G401.6 (cell line): ENCODE data around the gene G3BP1.
"Not testable (repeated sequence)": the region's sequence is repeated elsewhere in the genome, so short reads cannot be mapped to it uniquely, and the experiment has no call there.

Experiments
- FAIRE-seq: peaks from 2 replicates; lab custom pipeline; 2012; peaks lifted over from hg19 to GRCh38; lab: Jason Lieb, UNC

Gene G3BP1

DNA sequence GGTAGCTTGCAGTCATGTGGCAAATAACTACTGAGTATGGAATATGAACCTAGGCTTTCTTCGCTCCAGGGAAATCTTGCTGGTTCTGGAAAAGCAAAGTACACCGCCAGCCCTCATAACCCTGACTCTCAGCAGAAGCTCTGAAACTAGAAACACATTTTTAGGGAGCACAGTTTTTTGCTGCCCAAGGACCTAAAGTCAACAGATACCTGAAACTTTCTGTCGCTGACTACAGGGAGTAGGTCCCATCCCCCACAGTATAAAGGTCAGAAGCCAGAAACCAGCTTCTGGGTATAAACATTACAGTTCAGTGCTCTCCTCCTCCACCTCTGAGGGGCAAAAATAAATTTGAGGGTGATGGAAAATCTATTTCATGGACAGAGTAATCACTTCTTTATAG lies 16.4 kb upstream of the G3BP1 start:
- no peak for FAIRE-seq

DNA sequence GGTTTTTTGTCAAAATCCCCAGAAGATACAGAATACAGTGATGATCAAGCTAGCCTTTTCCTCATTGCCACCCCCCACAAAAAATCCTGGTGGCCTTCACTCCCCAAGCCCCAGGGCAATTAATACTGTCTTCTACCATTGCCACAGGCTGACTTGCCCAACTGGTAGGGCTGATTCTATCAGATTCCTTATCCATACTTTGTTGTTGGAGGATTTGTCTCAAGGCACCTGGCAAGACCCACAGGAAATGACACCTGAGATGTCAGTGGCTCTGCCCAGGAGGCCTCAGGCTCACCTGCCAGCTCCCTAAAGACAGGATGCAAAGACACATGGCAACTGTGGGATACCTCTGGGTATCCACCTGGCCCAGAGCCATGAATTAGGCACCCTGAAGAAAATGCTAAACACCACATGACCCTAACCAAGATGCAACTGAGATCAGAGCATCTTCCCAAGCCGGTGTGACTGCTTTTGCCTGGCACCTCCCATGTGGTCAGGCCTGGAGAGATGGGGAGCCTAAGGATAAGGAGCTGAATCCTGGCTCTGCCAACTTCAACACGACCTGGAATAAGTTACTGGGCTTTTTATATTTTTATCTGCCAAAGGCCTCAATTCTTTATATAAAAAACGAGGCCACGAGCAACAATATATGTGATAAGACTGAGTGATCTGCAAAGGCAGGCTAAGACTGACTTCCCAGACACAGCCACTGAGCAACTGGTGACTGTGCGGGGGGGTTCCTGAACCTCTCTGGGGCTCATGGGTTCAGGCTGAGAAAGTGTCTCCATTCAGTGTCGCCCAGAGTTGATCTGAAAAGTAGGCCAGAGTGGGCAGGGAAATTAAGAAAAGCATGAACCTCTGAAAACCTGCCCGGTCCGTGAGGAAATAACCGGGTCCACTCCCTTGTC lies 14.3 kb upstream of the G3BP1 start:
- no peak for FAIRE-seq

DNA sequence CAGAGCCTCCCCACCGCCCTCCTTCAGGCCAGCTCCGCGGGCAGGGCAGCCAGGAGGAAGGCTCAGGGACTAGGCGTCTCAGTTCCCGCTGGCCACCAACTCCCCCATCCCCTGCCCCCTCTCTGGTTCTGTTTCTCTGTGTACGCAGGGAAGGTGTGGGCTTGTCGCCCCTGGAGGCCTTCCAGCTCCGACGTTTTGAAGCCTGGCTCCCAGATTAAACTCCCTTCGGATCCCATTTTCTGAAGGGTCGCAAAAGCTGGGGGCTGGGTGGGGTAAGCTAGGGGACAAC lies 13.7 kb upstream of the G3BP1 start:
- no peak for FAIRE-seq

DNA sequence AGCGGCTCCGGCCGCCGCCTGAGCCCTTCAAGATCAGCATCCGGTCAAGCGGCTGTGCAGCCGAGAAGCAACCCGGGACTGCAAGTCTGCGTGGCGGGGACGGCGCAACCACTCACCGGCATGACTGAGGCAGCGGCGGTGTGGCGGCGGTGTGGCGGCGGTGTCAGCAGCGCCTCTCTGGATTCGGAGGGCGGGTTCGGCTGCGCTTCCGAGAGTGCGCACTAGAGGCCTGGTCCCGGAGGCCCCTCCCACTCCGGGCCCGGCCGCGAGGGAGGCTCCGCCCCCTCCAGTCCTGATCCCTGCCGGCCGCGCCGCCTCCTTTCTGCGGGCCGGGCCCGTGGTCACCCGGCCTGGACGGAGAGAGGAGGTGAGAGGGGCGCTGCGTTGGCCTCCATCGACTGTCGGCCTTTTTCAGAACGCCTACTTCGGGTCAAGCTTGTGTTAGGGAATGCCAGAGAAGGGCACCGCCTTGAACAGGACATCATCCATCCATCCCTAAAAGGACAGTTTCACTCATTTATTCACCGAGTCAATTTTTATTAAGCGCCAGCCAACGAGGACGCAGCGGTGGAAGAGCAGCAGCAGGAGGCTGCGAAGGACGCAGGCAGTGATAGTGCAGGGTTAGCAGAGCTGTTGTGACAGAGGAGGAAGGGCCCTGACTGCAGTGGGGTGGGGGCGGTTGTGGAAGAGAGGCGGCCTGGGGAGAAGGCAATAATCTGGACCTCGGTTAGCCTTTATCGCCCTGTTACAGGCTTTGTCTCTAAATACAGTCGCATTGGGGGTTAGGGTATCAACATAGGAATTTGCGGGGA lies 13.1 kb upstream of the G3BP1 start, which contains the start of gene ATOX1:
ATOX1 (minus strand) TSS at position 202 of the 812 bp plus-strand sequence; CDS start at position 122, 80 bp downstream.
- FAIRE-seq, result peak; percentile 80

DNA sequence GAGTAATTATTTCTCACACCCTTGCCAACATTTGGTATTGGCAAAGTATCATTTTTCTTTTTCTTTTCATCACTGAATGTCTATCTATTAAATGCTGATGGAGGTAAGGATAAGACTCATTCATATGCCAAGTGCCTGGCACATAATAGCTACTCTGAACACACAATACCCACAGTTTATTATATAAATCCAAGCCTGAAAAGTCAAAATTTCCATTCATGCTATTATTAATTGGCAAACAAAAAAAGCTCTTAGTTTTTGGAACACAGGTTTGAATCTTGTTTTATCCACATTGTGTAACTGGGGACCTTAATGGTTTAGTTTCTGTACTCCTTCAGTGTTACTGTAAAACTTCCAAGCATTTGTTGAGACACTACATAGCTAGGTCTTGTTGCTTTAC lies 7.0 kb upstream of the G3BP1 start:
- FAIRE-seq, result peak; percentile 53

DNA sequence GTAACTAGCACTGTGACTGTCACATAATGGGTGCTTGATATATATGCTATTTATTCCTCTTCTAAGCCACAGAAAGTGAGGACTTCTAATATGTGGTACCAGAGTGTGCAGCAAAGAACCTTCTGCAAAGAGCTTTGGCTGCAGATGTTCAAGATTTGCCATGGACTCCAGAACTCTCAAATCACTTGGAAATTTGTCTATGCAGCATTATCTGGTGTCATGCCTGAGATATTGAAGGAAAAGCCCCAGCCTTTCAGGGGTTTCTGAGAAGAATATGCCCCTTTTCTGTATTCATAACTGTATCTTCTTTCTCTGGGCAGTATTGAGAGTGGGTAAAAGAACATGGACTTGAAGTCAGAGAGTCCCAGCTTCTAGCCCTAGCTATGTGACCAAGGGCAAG lies 4.8 kb upstream of the G3BP1 start:
- no peak for FAIRE-seq

DNA sequence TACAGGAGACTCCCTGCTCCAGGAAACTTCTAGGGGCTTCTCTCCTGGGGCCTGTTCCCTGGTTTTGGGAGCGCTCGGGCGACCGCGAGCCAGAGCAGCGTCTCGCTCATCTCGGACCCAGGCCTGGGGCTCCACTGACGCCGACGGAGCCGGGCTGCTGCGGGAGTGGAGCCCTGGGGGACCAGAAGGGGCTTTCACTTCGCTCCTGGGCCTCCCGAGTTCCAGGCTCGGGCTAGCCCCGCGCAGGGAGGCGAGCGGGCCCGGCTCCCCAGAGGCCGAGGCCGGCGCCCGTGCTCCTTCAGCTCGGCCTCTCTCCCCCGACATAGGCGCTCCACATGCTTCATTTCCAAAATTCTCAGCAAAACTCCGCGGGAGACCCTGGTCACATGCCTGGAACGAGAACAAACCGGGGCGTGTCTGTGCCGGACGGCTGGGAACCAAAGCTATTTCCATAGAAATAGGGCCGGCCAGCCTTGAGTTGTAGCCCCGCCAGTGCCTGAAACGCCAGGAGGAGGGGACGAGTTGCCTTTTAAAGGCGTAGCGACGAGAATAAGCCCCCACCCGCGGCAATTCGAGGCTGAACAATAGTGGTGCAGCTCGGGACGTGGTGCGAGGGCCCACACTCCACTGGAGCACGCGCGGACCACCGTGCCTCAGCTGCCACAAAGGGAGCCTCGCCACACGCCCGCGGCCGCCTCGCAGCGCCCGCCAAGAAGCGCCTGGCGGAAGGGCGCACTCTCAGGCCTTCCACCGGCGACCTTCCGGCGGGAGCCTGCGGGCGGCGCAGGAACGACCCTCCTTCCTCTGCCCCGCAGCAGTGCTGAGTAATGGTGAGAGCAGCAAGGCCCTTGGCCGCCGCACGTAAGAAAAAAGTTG lies 1.1 kb upstream of the G3BP1 start:
- FAIRE-seq, result peak; percentile 13

DNA sequence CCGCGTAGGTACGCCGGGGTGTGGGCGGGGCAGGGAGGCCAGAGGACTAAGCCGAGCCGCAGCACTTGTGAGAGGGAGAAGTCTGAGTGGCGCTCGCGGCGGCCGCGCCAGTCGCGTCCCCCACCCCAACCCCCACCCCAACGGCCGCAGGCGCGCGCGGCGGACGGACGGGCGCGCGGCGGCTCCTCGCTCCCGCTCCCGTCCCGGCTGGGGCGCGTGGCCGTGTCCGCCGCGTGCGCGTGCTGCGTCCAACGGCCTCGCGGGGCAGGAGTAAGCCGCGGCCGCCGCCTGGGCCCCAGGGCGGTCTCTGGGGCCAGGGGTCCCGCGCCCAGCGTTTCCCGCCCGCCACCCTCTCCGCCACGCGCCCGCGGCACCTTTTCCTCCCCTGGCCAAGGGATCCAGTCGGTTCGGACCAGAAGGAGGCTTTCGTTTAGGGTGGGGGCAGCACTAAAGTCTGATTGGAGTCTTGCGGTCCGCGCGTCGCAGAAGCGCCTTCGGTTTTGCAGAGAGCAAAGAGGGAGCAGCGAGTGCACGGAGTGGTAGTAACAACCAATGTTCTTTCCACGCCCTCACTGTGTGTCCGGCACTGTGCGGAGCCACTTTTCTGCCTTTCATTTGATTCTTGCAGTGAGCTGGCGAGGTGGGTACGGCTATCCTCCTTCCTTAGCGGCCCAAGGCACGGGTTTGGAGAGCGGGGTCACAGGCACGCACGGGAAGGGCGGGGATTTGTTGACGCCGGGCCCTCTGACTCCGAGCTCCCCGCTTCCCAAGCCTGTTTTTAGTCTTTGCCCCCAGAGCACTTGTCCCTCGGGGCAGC lies 483 bp downstream of the G3BP1 start:
- FAIRE-seq, result no peak

DNA sequence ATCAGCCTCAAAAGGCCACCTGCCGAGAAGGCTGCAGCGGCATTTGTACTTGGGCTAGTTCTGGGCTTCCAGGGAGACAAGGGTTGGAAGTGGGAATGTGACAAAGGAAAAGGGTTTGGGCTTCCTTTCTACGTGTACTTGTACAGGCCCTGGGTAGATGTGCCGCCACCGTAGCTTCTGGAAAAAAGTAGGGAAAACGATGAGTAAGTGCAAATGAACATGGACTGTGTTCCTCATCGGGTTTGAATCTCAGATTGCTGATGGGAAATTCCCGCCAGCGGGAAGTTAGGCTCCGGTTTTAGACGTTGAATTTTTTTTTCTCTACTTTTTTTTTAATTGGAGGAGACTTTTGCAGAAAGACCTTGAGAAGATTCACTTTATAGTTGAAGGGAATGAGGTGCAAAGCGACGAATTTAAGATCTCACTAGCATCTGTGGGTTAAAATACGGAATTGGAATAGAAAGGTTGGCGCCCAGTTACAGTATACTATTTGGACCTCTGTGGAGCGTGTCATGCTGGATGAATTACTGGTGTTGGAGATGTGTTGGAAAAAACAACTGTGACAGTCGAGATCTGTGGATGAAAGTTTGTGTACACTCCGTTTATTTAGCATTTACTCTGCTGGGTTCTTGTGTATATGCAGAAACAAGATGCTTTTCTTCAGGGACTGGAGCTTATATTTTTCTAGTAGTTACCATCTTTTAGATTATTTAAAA lies 1.2 kb downstream of the G3BP1 start:
- FAIRE-seq, result no peak

DNA sequence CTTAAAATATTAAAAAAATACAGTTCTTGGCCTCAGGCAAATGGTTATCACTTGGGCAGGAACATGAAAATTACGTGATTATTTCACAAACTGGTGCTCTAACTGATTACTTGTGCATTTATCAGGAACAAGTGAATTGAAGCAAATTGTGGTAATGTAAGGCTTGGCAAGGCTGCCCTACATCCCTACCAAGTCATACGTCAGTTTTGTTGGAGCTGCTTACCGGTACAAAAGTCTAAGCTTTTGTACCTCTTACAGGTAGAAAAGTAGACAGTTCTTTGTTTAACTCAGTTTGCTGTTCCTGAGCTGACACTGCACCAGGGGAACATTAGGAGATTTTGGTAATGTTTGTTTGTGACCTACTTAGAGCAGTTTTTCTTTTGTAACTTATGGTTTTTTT lies 2.2 kb downstream of the G3BP1 start:
- FAIRE-seq, result no peak

DNA sequence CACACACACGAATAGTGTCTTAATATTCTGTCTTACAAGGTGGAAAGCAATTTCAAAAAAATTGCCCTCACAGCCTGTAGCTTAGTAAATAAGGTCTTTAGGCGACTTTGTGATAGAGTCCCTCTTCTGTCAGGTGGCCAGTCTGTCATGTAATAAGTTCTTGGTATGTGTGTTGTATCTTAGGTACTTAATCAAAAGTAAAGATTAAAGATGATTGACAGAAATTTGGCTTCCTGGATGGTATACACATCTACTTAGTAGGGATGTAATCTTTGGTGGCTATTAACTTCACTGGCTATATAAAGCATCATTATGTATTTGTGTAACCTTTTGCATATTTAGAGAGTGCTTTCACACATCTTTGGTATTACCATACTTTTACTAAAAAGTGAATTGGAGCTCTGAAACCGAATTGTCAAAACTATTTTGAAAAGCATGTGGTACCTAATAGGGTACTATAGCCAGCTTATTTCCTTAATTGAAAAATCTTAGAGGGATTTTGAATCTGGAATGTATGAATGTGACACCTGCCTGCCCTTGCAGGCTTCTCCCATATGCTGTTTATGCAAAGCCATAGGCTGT lies 3.4 kb downstream of the G3BP1 start:
- FAIRE-seq, result no peak

DNA sequence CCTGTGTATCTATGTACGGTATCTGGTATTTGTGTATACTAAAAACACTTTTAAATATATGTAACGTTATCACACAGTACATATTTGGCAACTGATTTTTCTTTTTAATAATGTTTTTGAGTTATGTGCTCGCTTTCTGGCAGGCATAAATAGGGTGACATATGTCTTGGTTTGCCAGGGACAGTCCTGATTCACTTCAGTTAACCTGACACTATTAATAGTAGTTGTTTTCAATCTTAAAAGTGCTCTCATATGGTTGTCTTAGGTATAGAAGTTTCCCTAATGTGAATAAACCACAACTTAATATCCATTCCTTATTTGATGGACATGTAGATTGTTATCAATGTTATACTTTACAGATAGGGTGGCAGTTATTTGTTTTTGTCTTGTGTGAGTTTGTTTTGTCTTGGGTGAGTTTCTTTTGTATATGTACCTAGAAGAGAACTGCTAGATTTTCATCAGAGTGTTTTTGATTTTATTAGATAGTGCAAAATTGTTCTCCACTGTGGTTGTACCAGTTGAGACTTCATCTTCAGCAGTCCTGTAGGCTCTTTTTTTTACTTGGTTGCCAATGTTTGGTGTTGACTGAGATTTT lies 7.9 kb downstream of the G3BP1 start:
- peak; percentile 11 for FAIRE-seq

DNA sequence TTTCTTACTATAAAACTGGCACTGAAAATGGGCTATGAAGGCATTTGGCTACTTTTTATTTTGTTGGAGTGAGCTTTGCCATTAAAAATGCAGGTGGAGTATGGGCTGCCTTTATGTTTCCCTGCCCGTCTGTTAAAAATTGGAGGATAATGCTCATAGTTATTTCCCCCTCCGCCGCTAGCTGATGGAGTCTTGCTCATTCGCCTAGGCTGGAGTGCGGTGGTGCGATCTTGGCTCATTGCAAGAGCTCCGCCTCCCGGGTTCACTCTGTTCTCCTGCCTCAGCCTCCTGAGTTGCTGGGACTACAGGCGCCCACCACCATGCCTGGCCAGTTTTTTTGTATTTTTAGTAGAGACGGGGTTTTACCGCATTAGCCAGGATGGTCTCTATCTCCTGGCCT lies 8.6 kb downstream of the G3BP1 start:
- FAIRE-seq, result no peak

DNA sequence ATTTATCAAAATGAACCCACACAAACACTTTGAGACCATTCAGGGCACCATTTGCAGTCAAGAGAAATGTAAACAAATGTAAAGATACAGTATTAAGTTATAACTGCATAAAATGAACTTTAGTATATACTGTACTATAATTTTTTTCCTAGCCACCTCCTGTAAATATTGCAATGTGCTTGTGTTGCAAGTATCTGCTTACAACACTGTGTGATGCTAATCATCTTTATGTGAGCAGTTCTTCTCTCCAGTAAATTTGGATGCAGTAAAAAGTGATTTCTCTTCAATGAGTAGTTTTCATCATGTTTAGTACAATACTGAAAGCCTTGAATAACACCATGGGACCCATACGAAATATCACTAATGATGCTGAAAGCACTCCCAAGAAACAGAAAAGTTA lies 9.4 kb downstream of the G3BP1 start:
- FAIRE-seq, result no peak

DNA sequence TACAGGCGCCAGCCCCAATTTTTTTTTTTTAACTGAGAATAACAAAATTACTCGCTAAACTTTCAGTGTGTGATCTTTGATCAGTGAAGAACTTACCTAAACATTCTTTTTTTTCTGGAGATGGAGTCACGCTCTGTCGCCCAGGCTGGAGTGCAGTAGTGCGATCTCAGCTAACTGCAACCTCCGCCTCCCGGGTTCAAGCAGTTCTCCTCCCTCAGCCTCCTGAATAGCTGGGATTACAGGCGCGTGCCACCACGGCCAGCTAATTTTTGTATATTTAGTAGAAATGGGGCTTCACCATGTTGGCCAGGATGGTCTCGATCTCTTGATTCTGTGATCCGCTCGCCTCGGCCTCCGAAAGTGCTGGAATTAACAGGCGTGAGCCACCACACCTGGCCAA lies 11.9 kb downstream of the G3BP1 start:
- FAIRE-seq, result not testable (repeated sequence)

DNA sequence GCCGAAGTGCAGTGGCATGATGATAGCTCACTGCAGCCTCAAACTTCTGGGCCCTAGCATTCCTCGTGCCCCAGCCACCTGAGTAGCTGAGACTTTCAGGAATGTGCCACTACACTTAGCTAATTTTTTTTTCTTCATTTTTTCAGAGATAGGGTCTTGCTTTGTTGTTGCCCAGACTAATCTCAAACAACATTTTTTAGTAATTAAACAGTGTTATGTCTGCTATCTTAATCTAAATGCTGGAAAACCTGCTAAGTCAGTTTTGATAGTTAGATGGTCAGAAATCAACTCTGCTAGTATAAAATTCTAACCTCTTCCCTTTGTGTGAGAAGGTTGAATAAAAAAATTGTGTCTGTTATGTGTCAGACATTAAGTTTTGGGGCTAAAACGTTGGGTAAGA lies 12.4 kb downstream of the G3BP1 start:
- FAIRE-seq, result no peak

DNA sequence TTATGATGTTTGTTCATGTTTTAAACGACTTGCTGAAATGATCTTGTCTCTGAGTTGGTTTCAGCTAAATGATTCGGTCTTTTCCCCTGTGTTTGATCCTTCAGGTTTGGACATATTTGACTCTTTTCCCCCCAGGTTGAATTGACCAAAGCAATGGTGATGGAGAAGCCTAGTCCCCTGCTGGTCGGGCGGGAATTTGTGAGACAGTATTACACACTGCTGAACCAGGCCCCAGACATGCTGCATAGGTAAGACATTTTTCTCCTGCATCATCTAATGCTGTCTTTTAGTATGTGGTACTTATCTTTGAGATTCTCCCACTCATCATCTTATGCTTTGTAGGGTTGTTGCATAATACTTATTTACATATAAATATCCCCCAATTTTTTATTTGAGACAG lies 14.7 kb downstream of the G3BP1 start:
- no peak for FAIRE-seq

DNA sequence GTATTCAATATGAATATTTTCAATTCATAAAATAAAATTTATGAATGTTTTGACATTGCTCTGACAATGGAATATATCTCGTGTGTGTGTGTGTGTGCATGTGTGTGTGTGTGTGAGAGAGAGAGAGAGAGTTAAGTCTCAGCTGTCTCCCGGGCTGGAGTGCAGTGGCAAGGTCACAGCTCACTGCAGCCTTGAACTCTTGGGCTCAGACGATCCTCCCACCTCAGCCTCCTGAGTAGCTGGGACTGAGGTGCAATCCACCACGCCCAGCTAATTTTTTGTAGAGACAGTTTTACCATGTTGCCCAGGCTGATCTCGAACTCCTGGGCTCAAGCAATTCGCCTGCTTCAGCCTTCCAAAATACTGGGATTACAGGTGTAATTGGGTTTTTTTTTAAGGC lies 16.1 kb downstream of the G3BP1 start:
- no peak for FAIRE-seq

DNA sequence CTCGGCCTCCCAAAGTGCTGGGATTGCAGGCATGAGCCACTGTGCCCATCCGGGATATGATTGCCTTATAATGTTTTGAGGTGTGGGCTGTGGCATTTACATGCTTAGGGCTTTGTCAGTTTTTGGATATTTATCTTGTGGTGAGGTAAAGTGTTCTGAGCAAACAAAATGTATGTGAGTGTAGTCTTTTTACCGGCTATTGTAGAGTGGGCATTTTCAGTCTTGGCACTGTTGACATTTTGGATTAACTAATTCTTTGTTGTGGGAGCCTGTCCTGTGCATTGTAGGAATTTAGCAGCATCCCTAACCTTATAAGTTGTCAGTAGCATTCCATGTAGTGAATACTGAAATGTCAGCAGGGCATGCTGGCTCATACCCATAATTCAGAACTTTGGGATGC lies 21.6 kb downstream of the G3BP1 start:
- no peak for FAIRE-seq

DNA sequence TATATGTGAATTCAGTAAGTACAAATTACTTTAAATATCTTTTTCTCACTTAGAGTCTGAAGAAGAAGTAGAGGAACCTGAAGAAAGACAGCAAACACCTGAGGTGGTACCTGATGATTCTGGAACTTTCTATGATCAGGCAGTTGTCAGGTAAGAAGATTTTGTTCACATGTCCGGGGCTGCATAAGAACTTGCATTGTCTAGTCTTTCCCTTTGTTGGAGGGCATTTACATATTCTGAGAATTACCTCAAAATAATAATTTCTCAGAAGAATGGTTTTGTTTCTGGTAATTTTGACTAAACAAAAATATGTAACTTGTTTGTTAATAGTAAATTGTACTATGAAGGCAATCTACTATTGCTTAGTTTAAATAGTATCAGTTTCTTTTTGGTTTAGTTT lies 23.7 kb downstream of the G3BP1 start:
- FAIRE-seq, result no peak
